ENCODE results near the gene HELLS. TPM values are rescaled to one million over a fixed set of nuclear protein-coding genes. Genes with fewer than 3 reads are reported as not detected.
"Not testable (repeated sequence)": the region's sequence is repeated elsewhere in the genome, so short reads cannot be mapped to it uniquely, and the experiment has no call there.

HELLS gene
- 63.7 TPM for polyA plus RNA-seq (ENCODE audit: insufficient read length)
- long read RNA-seq, donor 1, partial matches to known transcripts, result 0 of 1 reads
- long read RNA-seq, donor 1, other reads (novel, unspliced or antisense), result 0 of 1 reads
- long read RNA-seq, donor 2, partial matches to known transcripts, result 0 of 2 reads
- long read RNA-seq, donor 2, other reads (novel, unspliced or antisense), result 0 of 2 reads
- long read RNA-seq, donor 3, partial matches to known transcripts, result 5 of 6 reads
- long read RNA-seq, donor 3, other reads (novel, unspliced or antisense), result 0 of 6 reads
- long read RNA-seq, donor 4, result 0 reads
- long read RNA-seq, donor 5, result 0 reads
- long read RNA-seq, donor 6, partial matches to known transcripts, result 0 of 1 reads
- long read RNA-seq, donor 6, other reads (novel, unspliced or antisense), result 0 of 1 reads
- long read RNA-seq, donor 7, partial matches to known transcripts, result 8 of 11 reads
- long read RNA-seq, donor 7, other reads (novel, unspliced or antisense), result 0 of 11 reads
- long read RNA-seq, donor 8, partial matches to known transcripts, result 0 of 1 reads
- long read RNA-seq, donor 8, other reads (novel, unspliced or antisense), result 0 of 1 reads

GRCh38 chr10:94545391-94546048, at the start of gene HELLS:
TSS of gene HELLS (plus strand) at chr10:94545788. CDS start at chr10:94545922, 134 bp downstream.
- DNase-seq, result peak; percentile 93

- DNase-seq, result no peak
Observed at GRCh38 chr10:94496010-94496409, 49.6 kb upstream of the HELLS start.

GRCh38 chr10:94496646-94497045, 48.9 kb upstream of the HELLS start:
- no peak for DNase-seq

- DNase-seq, result peak; percentile 3
Observed at GRCh38 chr10:94500063-94500462, 45.5 kb upstream of the HELLS start.

GRCh38 chr10:94521276-94522250, 24.0 kb upstream of the HELLS start:
- DNase-seq, result no peak

GRCh38 chr10:94524146-94524545, 21.4 kb upstream of the HELLS start:
- DNase-seq, result no peak

GRCh38 chr10:94524711-94525110, 20.9 kb upstream of the HELLS start:
- no peak for DNase-seq

GRCh38 chr10:94531550-94531949, 14.0 kb upstream of the HELLS start:
- DNase-seq, result not testable (repeated sequence)

- DNase-seq, result no peak
Observed at GRCh38 chr10:94533027-94533426, 12.6 kb upstream of the HELLS start.

- not testable (repeated sequence) for DNase-seq
Observed at GRCh38 chr10:94542282-94542681, 3.3 kb upstream of the HELLS start.

GRCh38 chr10:94546049-94546900, 687 bp downstream of the HELLS start:
- DNase-seq, result peak; percentile 26

GRCh38 chr10:94546901-94547185, 1.3 kb downstream of the HELLS start:
- DNase-seq, result no peak

- DNase-seq, result no peak
Observed at GRCh38 chr10:94549221-94549620, 3.6 kb downstream of the HELLS start.

GRCh38 chr10:94567714-94568307, 22.2 kb downstream of the HELLS start:
- DNase-seq, result not testable (repeated sequence)

- no peak for DNase-seq
Observed at GRCh38 chr10:94571081-94571480, 25.5 kb downstream of the HELLS start.

GRCh38 chr10:94571528-94571927, 25.9 kb downstream of the HELLS start:
- no peak for DNase-seq

GRCh38 chr10:94578790-94579189, 33.2 kb downstream of the HELLS start:
- no peak for DNase-seq

- no peak for DNase-seq
Observed at GRCh38 chr10:94583124-94583523, 37.5 kb downstream of the HELLS start.

- DNase-seq, result no peak
Observed at GRCh38 chr10:94591461-94592205, 46.0 kb downstream of the HELLS start.

Measured in left kidney (tissue), 8 donors.